Stimulated activated CD8-positive, alpha-beta memory T cell treated with anti-CD3 and anti-CD28 coated beads, Interleukin-4, amount 100 ng/mL, for 4 hours (primary cell): ENCODE data around the gene GAL3ST3.
A peak's percentile ranks its signal among the peaks of the same experiment; 100 is the strongest.
"Not testable (repeated sequence)": the region's sequence is repeated elsewhere in the genome, so short reads cannot be mapped to it uniquely, and the experiment has no call there.

ENCODE experiments used
- DNase-seq, 2 donors: peaks; one replicate each; pipeline ENCODE4 v3.0.0-alpha.2; 2020; ENCODE audit warnings: low read depth in 2 of 2, low spot score in 1 of 2

The GAL3ST3 gene

GRCh38 chr11:66044757-66045156, 4.2 kb downstream of the GAL3ST3 start:
- DNase-seq: no peak

GRCh38 chr11:66042996-66043906, 5.7 kb downstream of the GAL3ST3 start:
- DNase-seq: no peak

- no peak for DNase-seq
Measured at GRCh38 chr11:66042227-66042995, 6.5 kb downstream of the GAL3ST3 start.

GRCh38 chr11:66039765-66040164, 9.2 kb downstream of the GAL3ST3 start:
- DNase-seq: no peak

- no peak for DNase-seq
Measured at GRCh38 chr11:66037327-66037726, 11.6 kb downstream of the GAL3ST3 start.

GRCh38 chr11:66036334-66036710, 12.6 kb downstream of the GAL3ST3 start:
- DNase-seq: no peak

GRCh38 chr11:66035653-66036333, 13.2 kb downstream of the GAL3ST3 start:
- no peak for DNase-seq

GRCh38 chr11:66032957-66033735, 15.8 kb downstream of the GAL3ST3 start:
- no peak for DNase-seq

GRCh38 chr11:66026017-66026529, 22.9 kb downstream of the GAL3ST3 start, which contains the start of gene CATSPER1:
TSS of gene CATSPER1 (minus strand) at chr11:66026479. CDS start at chr11:66026379, 100 bp downstream.
- DNase-seq: no peak

GRCh38 chr11:66023186-66023440, 25.8 kb downstream of the GAL3ST3 start:
- not testable (repeated sequence) for DNase-seq

- peak; percentile 54 to 66 for DNase-seq
Measured at GRCh38 chr11:66022401-66023185, 26.4 kb downstream of the GAL3ST3 start.

- DNase-seq: no peak
Measured at GRCh38 chr11:66020618-66021357, 28.2 kb downstream of the GAL3ST3 start.

GRCh38 chr11:66020212-66020611, 28.7 kb downstream of the GAL3ST3 start:
- DNase-seq: no peak

- peak; percentile 21 to 49 for DNase-seq
Measured at GRCh38 chr11:66017321-66017720, 31.6 kb downstream of the GAL3ST3 start.

- DNase-seq: no peak
Measured at GRCh38 chr11:66016793-66017177, 32.2 kb downstream of the GAL3ST3 start.

- no peak for DNase-seq
Measured at GRCh38 chr11:66015936-66016792, 32.8 kb downstream of the GAL3ST3 start.

GRCh38 chr11:66015454-66015881, 33.5 kb downstream of the GAL3ST3 start:
- DNase-seq: no peak

GRCh38 chr11:66014804-66015453, 34.0 kb downstream of the GAL3ST3 start:
- no peak for DNase-seq
